ENCODE results near the gene PDAP1. TPM values are rescaled to one million over a fixed set of nuclear protein-coding genes. Genes with fewer than 3 reads are reported as not detected.
A peak's percentile ranks its signal among the peaks of the same experiment; 100 is the strongest.

Gene PDAP1
- total RNA-seq: 105 and 134 TPM in 2 replicates

GRCh38 chr7:99408379-99409191 is at the start of gene PDAP1, which contains the start of gene BUD31:
TSS of gene PDAP1 (minus strand) at chr7:99408597. CDS start at chr7:99408548, 49 bp downstream.
TSS of gene BUD31 (plus strand) at chr7:99408969. CDS start at chr7:99411093, 2,124 bp downstream.
- H3K27me3 Mint-ChIP-seq: no peaks in the 10 kb centered on the region
- peak; percentile 88 for ATAC-seq (ENCODE audit: low read depth)
- no peaks in the 10 kb centered on the region for H3K9me3 Mint-ChIP-seq
- intact Hi-C loops (cut with micrococcal nuclease): loop anchor here (1.0 to 10.0 kb wide), 12 partner anchors 15 to 264 kb away; partner anchors contain the start of genes ARPC1A, ARPC1B, ATP5MF and CPSF4
- H3K4me1 Mint-ChIP-seq: peaks cover 55% of the 10 kb centered on the region
- peak; percentile 96 for DNase-seq
- no peak for TF ChIP-seq CTCF (IDR thresholded peaks at IDR 0.05)
- peaks cover 60% of the 10 kb centered on the region for H3K36me3 Mint-ChIP-seq (ENCODE audit: low read depth)
- ChIA-PET POLR2A (interaction anchor here (0.5 to 5.0 kb wide), 37 partner anchors 8 to 1178 kb away, joined by 3 to 189 read pairs (median 4); partner anchors contain the start of genes ARPC1A, ARPC1B, ATP5MF and CPSF4), CTCF (interaction anchor here (0.8 to 2.0 kb wide), 7 partner anchors 10 to 43 kb away, joined by 3 to 5 read pairs (median 3); no protein-coding TSS in a partner anchor)
- H3K27ac Mint-ChIP-seq: peak within 1 kb of the TSS; percentile 99
- peak within 1 kb of the TSS; percentile 100 for H3K4me3 Mint-ChIP-seq

GRCh38 chr7:99457650-99458493 is 49.5 kb upstream of the PDAP1 start:
- Mint-ChIP-seq H3K27ac (no peak overlapping the region), H3K27me3 (no peaks in the 10 kb centered on the region), H3K4me1 (peaks cover 15% of the 10 kb centered on the region), H3K9me3 (no peaks in the 10 kb centered on the region), H3K36me3 (ENCODE audit: low read depth) (peaks cover 81% of the 10 kb centered on the region), H3K4me3 (no peak overlapping the region)
- ChIA-PET CTCF (interaction anchor here (0.6 kb wide), 1 partner anchor 597 kb away, joined by 4 read pairs; no protein-coding TSS in a partner anchor), POLR2A (no interaction called here)
- ATAC-seq (ENCODE audit: low read depth) (no peak), DNase-seq (no peak)
- intact Hi-C loops (cut with micrococcal nuclease): no loop called here
- no peak for TF ChIP-seq CTCF (IDR thresholded peaks at IDR 0.05)

- no peak for TF ChIP-seq CTCF (IDR thresholded peaks at IDR 0.05)
- Mint-ChIP-seq H3K9me3 (no peaks in the 10 kb centered on the region), H3K4me1 (peaks cover 11% of the 10 kb centered on the region), H3K27me3 (no peaks in the 10 kb centered on the region), H3K27ac (no peak overlapping the region), H3K36me3 (ENCODE audit: low read depth) (peaks cover 85% of the 10 kb centered on the region), H3K4me3 (no peak overlapping the region)
- intact Hi-C loops (cut with micrococcal nuclease): no loop called here
- DNase-seq (no peak), ATAC-seq (ENCODE audit: low read depth) (no peak)
- CTCF ChIA-PET: interaction anchor here (0.6 kb wide), 1 partner anchor 598 kb away, joined by 4 read pairs; no protein-coding TSS in a partner anchor
- POLR2A ChIA-PET: no interaction called here
Observed at GRCh38 chr7:99457050-99457649, 48.8 kb upstream of the PDAP1 start.

GRCh38 chr7:99456288-99456687 is 47.9 kb upstream of the PDAP1 start:
- intact Hi-C loops (cut with micrococcal nuclease): no loop called here
- no peak overlapping the region for H3K4me3 Mint-ChIP-seq
- ATAC-seq (ENCODE audit: low read depth) (no peak), DNase-seq (no peak)
- H3K4me1 Mint-ChIP-seq: peaks cover 11% of the 10 kb centered on the region
- H3K36me3 Mint-ChIP-seq (ENCODE audit: low read depth): peaks cover 89% of the 10 kb centered on the region
- no peaks in the 10 kb centered on the region for H3K9me3 Mint-ChIP-seq
- ChIA-PET CTCF (no interaction called here), POLR2A (no interaction called here)
- no peak overlapping the region for H3K27ac Mint-ChIP-seq
- no peak for TF ChIP-seq CTCF (IDR thresholded peaks at IDR 0.05)
- no peaks in the 10 kb centered on the region for H3K27me3 Mint-ChIP-seq
